Endothelial cell of umbilical vein (primary cell): ENCODE results near the gene MOB1B. TPM values are rescaled to one million over a fixed set of nuclear protein-coding genes. Genes with fewer than 3 reads are reported as not detected.

Source experiments
- BruUV-seq: library from RNA; stranded (reverse); fragments of 400-500 nt; replicated peaks from 2 replicates; lab custom pipeline; 2021; lab: Mats Ljungman, UMichigan
- CTCF ChIA-PET: fragments of 300-600, 350-600 bp; sonication (Branson Sonifier 250); formaldehyde crosslinking; loops from one replicate; lab custom pipeline; 2021; ENCODE audit warnings: antibody characterized with exemption, inconsistent platforms; lab: Charles Lee
- POLR2A ChIA-PET: fragments of 300-600, 350-600 bp; sonication (Branson Sonifier 250); formaldehyde crosslinking; loops from one replicate; lab custom pipeline; 2021; ENCODE audit warnings: antibody characterized with exemption, inconsistent platforms; lab: Charles Lee
- DNase-seq: peaks from one replicate; pipeline ENCODE4 v3.0.0-alpha.2; 2011; ENCODE audit warnings: low read depth, low spot score
- FAIRE-seq: peaks from 2 replicates; lab custom pipeline; 2011; peaks lifted over from hg19 to GRCh38; lab: Jason Lieb, UNC
- H2AFZ ChIP-seq: 2 replicates; pipeline ENCODE4 v1.6.0; 2012; ENCODE audit warnings: low read depth, low read length, control low read depth, inconsistent platforms
- H3K27ac ChIP-seq: 2 replicates; pipeline ENCODE4 v1.5.1; 2011; ENCODE audit warnings: low read depth, mild to moderate bottlenecking, control low read depth, low read length, moderate library complexity; ENCODE audit not compliant: insufficient read depth
- H3K27me3 ChIP-seq, 2 experiments: 2 replicates each; pipeline versions ENCODE4 v1.6.0 to v1.6.1; 2011; ENCODE audit warnings: low read length in 2 of 2, mixed read lengths in 1 of 2; ENCODE audit not compliant: control insufficient read depth in 2 of 2, insufficient read depth in 2 of 2
- H3K36me3 ChIP-seq, 2 experiments: 2 replicates in 1 of 2; 3 replicates in 1 of 2; pipeline ENCODE4 v1.5.1; 2011; ENCODE audit warnings: low read length in 2 of 2, mild to moderate bottlenecking in 1 of 2, moderate library complexity in 1 of 2; ENCODE audit not compliant: control insufficient read depth in 2 of 2, insufficient read depth in 2 of 2; ENCODE audit errors: extremely low read depth in 1 of 2
- H3K4me1 ChIP-seq: 3 replicates; pipeline ENCODE4 v1.5.1; 2011; ENCODE audit warnings: mild to moderate bottlenecking, low read length; ENCODE audit not compliant: control insufficient read depth, insufficient read depth; ENCODE audit errors: extremely low read depth
- H3K4me2 ChIP-seq: 2 replicates; pipeline ENCODE4 v1.6.1; 2011; ENCODE audit warnings: low read length, control low read depth, mixed read lengths; ENCODE audit not compliant: insufficient read depth
- H3K4me3 ChIP-seq, 3 experiments: fragments of 200-600 bp in 1 of 3; sonication (generic), shearing (Covaris generic) in 1 of 3; replicated peaks in 1 of 3; 2 replicates each; pipeline ENCODE4 v1.5.1; 2011 to 2016; ENCODE audit warnings: control low read depth in 3 of 3, low read length in 3 of 3, mild to moderate bottlenecking in 2 of 3, inconsistent platforms in 1 of 3, low read depth in 1 of 3, moderate library complexity in 1 of 3; ENCODE audit not compliant: insufficient read depth in 1 of 3
- H3K79me2 ChIP-seq: 2 replicates; pipeline ENCODE4 v1.6.0; 2012; ENCODE audit warnings: low read length, inconsistent platforms; ENCODE audit not compliant: control insufficient read depth, insufficient read depth
- H3K9ac ChIP-seq: replicated peaks from 2 replicates; pipeline ENCODE3; 2011; ENCODE audit warnings: low read length, control low read depth; ENCODE audit not compliant: insufficient read depth; ENCODE audit errors: extremely low read depth
- H3K9me1 ChIP-seq: replicated peaks from 3 replicates; pipeline ENCODE4 v1.6.0; 2011; ENCODE audit warnings: mild to moderate bottlenecking, low read length; ENCODE audit not compliant: control insufficient read depth, insufficient read depth; ENCODE audit errors: extremely low read depth
- H3K9me3 ChIP-seq: replicated peaks from 2 replicates; pipeline ENCODE4 v1.5.1; 2012; ENCODE audit warnings: low read length, inconsistent platforms; ENCODE audit not compliant: control insufficient read depth, insufficient read depth
- H4K20me1 ChIP-seq: replicated peaks from 2 replicates; pipeline ENCODE3; 2011; ENCODE audit warnings: mild to moderate bottlenecking, low read length; ENCODE audit not compliant: control insufficient read depth, insufficient read depth; ENCODE audit errors: extremely low read depth
- EZH2 ChIP-seq: IDR thresholded peaks from 2 replicates; pipeline ENCODE4 v1.6.1; 2012; ENCODE audit warnings: borderline replicate concordance, low read depth, mild to moderate bottlenecking, moderate library complexity, low read length, inconsistent platforms; ENCODE audit not compliant: severe bottlenecking
- FOS ChIP-seq: IDR thresholded peaks from 2 replicates; pipeline ENCODE4 v1.6.1; 2011; ENCODE audit warnings: mild to moderate bottlenecking, low read length, moderate library complexity, borderline replicate concordance; ENCODE audit not compliant: insufficient read depth
- JUN ChIP-seq: IDR thresholded peaks from 2 replicates; pipeline ENCODE4 v1.6.1; 2011; ENCODE audit warnings: borderline replicate concordance, low read depth; ENCODE audit not compliant: insufficient read length, insufficient read depth
- POLR2A ChIP-seq: IDR thresholded peaks from 2 replicates; pipeline ENCODE4 v1.6.1; 2012; ENCODE audit warnings: low read depth, mild to moderate bottlenecking, control low read depth, low read length
- POLR2AphosphoS5 ChIP-seq: IDR thresholded peaks from 2 replicates; pipeline ENCODE4 v1.6.1; 2012; ENCODE audit warnings: low read depth, mild to moderate bottlenecking, control low read depth, low read length, moderate library complexity; ENCODE audit not compliant: insufficient read depth
- dilution Hi-C: fragments of 300-500 bp; cut with MboI; formaldehyde crosslinking; loops from one replicate; pipeline ENCODE4 v1.15.0; 2019; ENCODE audit warnings: low sequenced_read_pairs; ENCODE audit not compliant: extremely low pct_ligation_motif_present
- intact Hi-C: fragments of 100-400 bp; cut with micrococcal nuclease; formaldehyde crosslinking; loops from one replicate; pipeline ENCODE4 v1.10.0; 2022
- polyA plus RNA-seq, 4 experiments: library from polyadenylated mRNA; depleted of rRNA in 3 of 4; stranded (reverse) in 3 of 4; unstranded in 1 of 4; fragments of >200 nt; gene quantifications; 2 replicates each; pipeline versions ENCODE4 v1.2.1 to v1.2.3, GENCODE V29; 2011 to 2012; ENCODE audit warnings: missing spikeins in 1 of 4
- total RNA-seq: library from RNA; stranded (reverse); gene quantifications from 2 replicates; pipeline ENCODE4 v1.2.3, GENCODE V29; 2021
- TF ChIP-seq, protein P1 (sequence below): IDR thresholded peaks from 2 replicates; pipeline ENCODE4 v1.6.1; 2011; ENCODE audit not compliant: insufficient read depth, insufficient read length
- TF ChIP-seq, protein P2 (sequence below), 2 donors: IDR thresholded peaks; 1 replicate in 1 of 2; 2 replicates in 1 of 2; pipeline ENCODE4 v1.5.1; 2011; ENCODE audit warnings: low read length in 2 of 2, mild to moderate bottlenecking in 2 of 2, moderate library complexity in 2 of 2, control low read depth in 1 of 2, inconsistent platforms in 1 of 2, low read depth in 1 of 2; ENCODE audit not compliant: insufficient read depth in 1 of 2; ENCODE audit errors: extremely low read depth in 1 of 2

The MOB1B gene
- total and polyA plus RNA-seq, 2 donors (not counting 3 experiments of a cell fraction or from before 2014, with no cell fraction given), result 4.3 to 23.9 TPM

GRCh38 chr4:70927502-70928137 is 25.5 kb downstream of the MOB1B start:
- dilution Hi-C loops, result no loop called here
- Histone ChIP-seq H3K36me3 (no peaks in the 10 kb centered on the region), H2AFZ (no peak overlapping the region), H3K4me3 (no peak overlapping the region), H3K4me2 (no peak overlapping the region), H3K27me3 (no peaks in the 10 kb centered on the region), H3K9me1 (no peaks in the 10 kb centered on the region), H3K9me3 (no peaks in the 10 kb centered on the region), H3K4me1 (no peaks in the 10 kb centered on the region), H3K79me2 (peaks cover 51% of the 10 kb centered on the region), H3K9ac (no peak overlapping the region), H3K27ac (no peak overlapping the region), H4K20me1 (no peaks in the 10 kb centered on the region)
- intact Hi-C loops, result no loop called here
- TF ChIP-seq FOS, result no peak
- TF ChIP-seq, protein P1, sequence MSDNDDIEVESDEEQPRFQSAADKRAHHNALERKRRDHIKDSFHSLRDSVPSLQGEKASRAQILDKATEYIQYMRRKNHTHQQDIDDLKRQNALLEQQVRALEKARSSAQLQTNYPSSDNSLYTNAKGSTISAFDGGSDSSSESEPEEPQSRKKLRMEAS, result no peak
- no peak for TF ChIP-seq POLR2A
- TF ChIP-seq JUN, result no peak
- TF ChIP-seq POLR2AphosphoS5, result no peak
- TF ChIP-seq, protein P2, sequence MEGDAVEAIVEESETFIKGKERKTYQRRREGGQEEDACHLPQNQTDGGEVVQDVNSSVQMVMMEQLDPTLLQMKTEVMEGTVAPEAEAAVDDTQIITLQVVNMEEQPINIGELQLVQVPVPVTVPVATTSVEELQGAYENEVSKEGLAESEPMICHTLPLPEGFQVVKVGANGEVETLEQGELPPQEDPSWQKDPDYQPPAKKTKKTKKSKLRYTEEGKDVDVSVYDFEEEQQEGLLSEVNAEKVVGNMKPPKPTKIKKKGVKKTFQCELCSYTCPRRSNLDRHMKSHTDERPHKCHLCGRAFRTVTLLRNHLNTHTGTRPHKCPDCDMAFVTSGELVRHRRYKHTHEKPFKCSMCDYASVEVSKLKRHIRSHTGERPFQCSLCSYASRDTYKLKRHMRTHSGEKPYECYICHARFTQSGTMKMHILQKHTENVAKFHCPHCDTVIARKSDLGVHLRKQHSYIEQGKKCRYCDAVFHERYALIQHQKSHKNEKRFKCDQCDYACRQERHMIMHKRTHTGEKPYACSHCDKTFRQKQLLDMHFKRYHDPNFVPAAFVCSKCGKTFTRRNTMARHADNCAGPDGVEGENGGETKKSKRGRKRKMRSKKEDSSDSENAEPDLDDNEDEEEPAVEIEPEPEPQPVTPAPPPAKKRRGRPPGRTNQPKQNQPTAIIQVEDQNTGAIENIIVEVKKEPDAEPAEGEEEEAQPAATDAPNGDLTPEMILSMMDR (IDR thresholded peaks at IDR 0.05; ENCODE audit: extremely low read depth in 1 of 2, insufficient read depth in 1 of 2, low read depth in 1 of 2, low read length in 2 of 2), result no peak
- no peak for TF ChIP-seq EZH2
- POLR2A ChIA-PET, result no interaction called here
- FAIRE-seq (no peak), DNase-seq (no peak)
- BruUV-seq, result no TSS peak
- CTCF ChIA-PET, result no interaction called here
